Left ventricle myocardium inferior (tissue), 1 donor: ENCODE results near the gene SERPINA5. TPM values are rescaled to one million over a fixed set of nuclear protein-coding genes. Genes with fewer than 3 reads are reported as not detected.

ENCODE experiments used
- DNase-seq: peaks from one replicate; pipeline ENCODE4 v3.0.0-alpha.2; 2020
- H3K27ac ChIP-seq: fragments of 200-600 bp; replicated peaks from 2 replicates; pipeline ENCODE4 v1.8.0; 2021
- H3K27me3 ChIP-seq: fragments of 200-600 bp; 2 replicates; pipeline ENCODE4 v1.8.0; 2021; ENCODE audit warnings: low read depth
- H3K36me3 ChIP-seq: fragments of 200-600 bp; 2 replicates; pipeline ENCODE4 v1.8.0; 2021
- H3K4me1 ChIP-seq: fragments of 200-600 bp; 2 replicates; pipeline ENCODE4 v1.8.0; 2021
- H3K4me3 ChIP-seq: fragments of 200-600 bp; 2 replicates; pipeline ENCODE4 v1.8.0; 2021; ENCODE audit warnings: mild to moderate bottlenecking, moderate library complexity
- H3K9me3 ChIP-seq: fragments of 200-600 bp; replicated peaks from 2 replicates; pipeline ENCODE4 v1.8.0; 2021
- CTCF ChIP-seq: fragments of 200-600 bp; IDR thresholded peaks from 2 replicates; pipeline ENCODE4 v1.8.0; 2021; ENCODE audit warnings: antibody characterized with exemption, mild to moderate bottlenecking, borderline replicate concordance
- intact Hi-C: fragments of 100-400 bp; cut with micrococcal nuclease; formaldehyde crosslinking; loops from one replicate; pipeline ENCODE4 v1.11.0; 2022
- total RNA-seq: library from RNA; stranded (reverse); fragmentation: NEBNext Ultra II Directional; extraction: Animal tissue kit (Norgen Biotek cat#: 25700); gene quantifications from one replicate; pipeline ENCODE4 v1.2.1, GENCODE V29; 2021
- donor health status: DM: no; HTN: yes; CAD: no; lungs with severe emphysema.

SERPINA5 gene
- total RNA-seq, 1 donor from 2014 or later = 2.1 TPM

GRCh38 chr14:94630396-94630795 is 49.2 kb downstream of the SERPINA5 start:
- peaks cover 64% of the 10 kb centered on the region for H3K27me3 ChIP-seq
- no peak overlapping the region for H3K4me3 ChIP-seq
- intact Hi-C loops = no loop called here
- H3K27ac ChIP-seq = no peak overlapping the region
- no peaks in the 10 kb centered on the region for H3K4me1 ChIP-seq
- no peak for DNase-seq
- no peaks in the 10 kb centered on the region for H3K9me3 ChIP-seq
- no peaks in the 10 kb centered on the region for H3K36me3 ChIP-seq
- no peak for TF ChIP-seq CTCF

DNA sequence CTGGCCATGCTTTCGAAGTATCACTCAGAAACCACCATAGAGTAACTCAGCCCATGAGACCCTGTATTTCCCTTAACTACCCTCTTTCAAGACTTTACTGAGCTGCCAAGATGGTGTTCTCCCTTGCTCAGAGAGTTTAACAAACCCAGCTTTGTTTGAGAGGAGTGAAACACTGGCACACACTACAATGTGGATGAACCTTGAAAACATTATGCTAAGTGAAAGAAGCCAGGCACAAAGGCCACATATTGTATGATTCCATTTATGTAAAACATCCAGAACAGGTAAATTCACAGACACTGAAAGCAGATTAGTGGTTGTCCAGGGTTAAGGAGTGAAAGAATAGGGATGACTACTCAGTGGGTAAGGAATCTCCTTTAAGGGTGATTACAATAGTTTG is 49.8 kb downstream of the SERPINA5 start:
- Histone ChIP-seq H3K4me3 (no peak overlapping the region), H3K27me3 (peaks cover 58% of the 10 kb centered on the region), H3K9me3 (no peaks in the 10 kb centered on the region), H3K36me3 (no peaks in the 10 kb centered on the region), H3K27ac (no peak overlapping the region), H3K4me1 (no peaks in the 10 kb centered on the region)
- intact Hi-C loops = no loop called here
- DNase-seq = no peak
- TF ChIP-seq CTCF = no peak

- no peak for TF ChIP-seq CTCF
- no peaks in the 10 kb centered on the region for H3K4me1 ChIP-seq
- intact Hi-C loops = no loop called here
Measured at GRCh38 chr14:94631536-94632304, 50.5 kb downstream of the SERPINA5 start.

DNA sequence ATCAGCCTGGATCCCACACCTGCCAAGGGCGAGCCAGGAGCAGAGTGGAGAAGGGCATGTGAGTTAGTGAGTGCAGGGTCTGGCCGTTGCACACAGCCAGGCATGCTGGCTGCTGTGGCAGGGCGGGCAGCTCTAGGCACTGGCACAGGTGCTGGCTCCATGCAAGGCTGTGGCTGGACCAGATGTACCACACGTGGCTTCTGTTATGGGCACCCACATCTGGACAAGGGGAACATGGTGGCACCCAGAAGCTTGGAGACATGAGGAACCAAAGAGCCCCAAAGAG is 51.0 kb downstream of the SERPINA5 start:
- no peak overlapping the region for H3K4me3 ChIP-seq
- intact Hi-C loops = no loop called here
- TF ChIP-seq CTCF = no peak

More at GRCh38 chr14:94631536-94632304, 50.5 kb downstream of the SERPINA5 start:
- no peak overlapping the region for H3K27ac ChIP-seq
- no peak overlapping the region for H3K4me3 ChIP-seq
- no peak for DNase-seq
- H3K27me3 ChIP-seq = peaks cover 58% of the 10 kb centered on the region
- no peaks in the 10 kb centered on the region for H3K9me3 ChIP-seq
- no peaks in the 10 kb centered on the region for H3K36me3 ChIP-seq

GRCh38 chr14:94633121-94633520 is 51.9 kb downstream of the SERPINA5 start:
- DNase-seq = no peak
- H3K27ac ChIP-seq = no peak overlapping the region
- TF ChIP-seq CTCF = no peak
- peaks cover 47% of the 10 kb centered on the region for H3K27me3 ChIP-seq
- no peaks in the 10 kb centered on the region for H3K4me1 ChIP-seq
- H3K36me3 ChIP-seq = no peaks in the 10 kb centered on the region
- no peak overlapping the region for H3K4me3 ChIP-seq
- no peaks in the 10 kb centered on the region for H3K9me3 ChIP-seq
- intact Hi-C loops = no loop called here

More for the DNA sequence above, 51.0 kb downstream of the SERPINA5 start:
- H3K9me3 ChIP-seq = no peaks in the 10 kb centered on the region
- H3K27me3 ChIP-seq = peaks cover 56% of the 10 kb centered on the region
- no peaks in the 10 kb centered on the region for H3K4me1 ChIP-seq
- no peak for DNase-seq
- H3K27ac ChIP-seq = no peak overlapping the region
- H3K36me3 ChIP-seq = no peaks in the 10 kb centered on the region
